ENCODE data around the gene MED28.

- TF ChIP-seq CTCF (IDR thresholded peaks at IDR 0.05): no peak
- no peak for TF ChIP-seq EZH2 (IDR thresholded peaks at IDR 0.05; ENCODE audit: borderline replicate concordance, insufficient read depth, low read depth, low read length, poor library complexity, severe bottlenecking)
These were observed 67.1 kb downstream of the MED28 start for GRCh38 chr4:17681281-17682221.

Data from B cell (primary cell).